HTERT RPE-1 (cell line): ENCODE measurements around the gene STIM2.

Experiments used
- in situ Hi-C: fragments of 300-500 bp; cut with MboI; formaldehyde crosslinking; loops from 4 replicates; pipeline ENCODE4 v1.14.3; 2020; ENCODE audit warnings: low sequenced_read_pairs

Gene STIM2

DNA sequence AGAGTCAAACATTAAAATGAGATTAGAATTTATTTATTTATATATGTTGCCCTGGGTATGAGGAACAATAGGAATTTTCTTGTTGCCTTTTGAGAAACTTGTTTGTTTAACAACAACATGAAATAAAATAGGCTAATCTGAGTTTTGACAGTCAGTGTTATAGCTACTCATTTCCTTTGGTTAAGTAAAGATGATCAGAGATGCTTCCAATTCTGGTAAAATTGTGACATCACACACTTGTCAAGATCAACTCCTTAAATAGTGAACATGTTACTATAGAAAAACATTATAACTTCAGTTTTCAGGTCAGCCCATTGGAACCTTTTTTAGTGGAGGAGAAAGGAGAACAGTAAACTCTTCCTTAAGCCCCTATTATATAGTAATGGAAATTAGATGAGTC, 136.1 kb downstream of the STIM2 start:
- in situ Hi-C loops = no loop called here

DNA sequence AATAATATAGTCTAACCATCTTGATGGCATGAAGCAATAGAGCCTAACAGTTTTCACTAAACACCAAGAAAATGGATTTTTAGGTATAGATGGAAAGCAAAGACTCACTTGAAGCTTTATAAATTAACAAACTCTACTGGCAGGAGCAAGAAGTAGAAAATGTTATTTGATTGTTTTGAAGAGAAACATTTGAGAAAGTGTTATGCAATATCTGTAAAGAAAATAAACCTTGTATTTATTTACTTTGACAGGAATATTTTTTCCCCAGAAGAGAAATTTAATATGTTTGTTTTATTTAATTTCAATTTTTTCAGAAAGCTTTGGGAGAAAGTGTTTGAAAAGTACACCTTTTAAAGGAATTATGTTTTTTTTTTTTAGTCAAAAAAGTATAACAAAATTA, 139.0 kb downstream of the STIM2 start:
- in situ Hi-C loops = no loop called here

DNA sequence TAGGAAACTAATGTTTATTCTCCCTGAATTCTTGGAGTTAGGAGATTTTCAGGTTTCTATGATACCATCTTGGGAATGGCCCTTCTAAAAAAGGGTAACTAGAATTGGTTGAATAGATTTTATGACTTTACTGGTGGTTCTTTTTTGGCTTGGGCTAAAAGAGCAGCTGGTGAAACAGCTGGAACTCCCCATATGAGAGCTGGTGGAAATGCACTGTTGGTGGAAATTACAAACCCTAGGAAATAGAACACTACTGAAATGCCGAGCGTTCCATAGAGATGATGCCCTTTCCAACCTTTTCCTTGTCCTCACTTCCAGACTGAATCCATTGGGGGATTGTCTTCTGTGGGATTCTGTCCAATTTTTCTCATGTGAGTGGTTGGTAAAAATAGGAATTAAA, 139.5 kb downstream of the STIM2 start:
- in situ Hi-C loops = no loop called here

DNA sequence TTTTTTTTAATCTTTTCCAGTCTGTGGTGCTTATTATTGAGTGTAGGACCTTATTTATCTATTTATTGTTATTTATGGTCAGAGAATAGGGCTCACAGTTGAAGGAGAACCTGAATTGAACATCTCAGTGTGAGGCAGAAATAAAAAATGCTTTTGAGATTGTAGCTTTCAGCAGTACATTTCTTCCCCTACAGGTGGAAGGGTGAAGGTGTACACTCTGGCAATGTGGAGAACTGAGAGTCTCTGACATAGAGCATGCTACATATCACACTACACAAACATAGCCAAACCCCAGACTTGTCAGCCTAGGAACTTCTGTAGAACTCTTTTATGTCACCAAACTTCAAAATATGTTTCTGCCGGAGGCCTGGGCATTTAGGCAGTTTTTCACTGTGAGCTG, 140.2 kb downstream of the STIM2 start:
- in situ Hi-C loops = no loop called here

DNA sequence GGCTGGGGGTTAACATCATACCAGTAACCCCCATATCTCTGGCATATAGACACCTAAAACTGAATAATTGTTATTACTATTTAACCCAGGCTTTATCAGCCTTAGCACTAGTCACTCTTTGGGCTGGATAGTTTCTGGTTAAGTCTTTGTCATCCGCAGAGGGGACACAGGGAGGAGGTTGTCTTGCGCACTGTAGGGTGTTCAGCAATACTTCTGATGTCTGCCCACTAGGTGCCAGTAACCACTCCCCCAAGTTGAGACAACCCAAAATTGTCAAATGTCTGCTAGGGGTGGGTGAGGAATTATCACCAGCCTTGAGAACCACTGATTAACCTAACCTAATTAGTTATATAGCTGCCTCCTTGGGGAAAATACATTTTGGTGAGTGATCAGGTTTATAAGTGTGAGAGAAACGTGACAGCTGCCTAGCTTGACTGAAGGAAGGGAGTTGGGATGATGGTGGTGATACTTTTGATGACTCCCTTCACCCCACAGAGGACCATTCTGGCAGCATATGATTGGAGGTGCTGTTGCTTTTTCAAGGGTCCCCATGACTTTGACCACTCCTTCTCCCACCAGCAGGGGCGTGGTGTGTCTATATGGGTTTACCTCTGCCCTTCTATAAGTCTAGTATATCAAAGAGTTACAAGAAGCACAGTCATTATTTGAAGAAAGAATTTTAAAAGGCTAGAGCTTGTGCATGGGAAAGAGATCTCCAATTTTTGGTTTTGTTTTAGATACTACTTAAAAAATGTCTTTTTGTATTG, 140.9 kb downstream of the STIM2 start:
- in situ Hi-C loops = no loop called here

DNA sequence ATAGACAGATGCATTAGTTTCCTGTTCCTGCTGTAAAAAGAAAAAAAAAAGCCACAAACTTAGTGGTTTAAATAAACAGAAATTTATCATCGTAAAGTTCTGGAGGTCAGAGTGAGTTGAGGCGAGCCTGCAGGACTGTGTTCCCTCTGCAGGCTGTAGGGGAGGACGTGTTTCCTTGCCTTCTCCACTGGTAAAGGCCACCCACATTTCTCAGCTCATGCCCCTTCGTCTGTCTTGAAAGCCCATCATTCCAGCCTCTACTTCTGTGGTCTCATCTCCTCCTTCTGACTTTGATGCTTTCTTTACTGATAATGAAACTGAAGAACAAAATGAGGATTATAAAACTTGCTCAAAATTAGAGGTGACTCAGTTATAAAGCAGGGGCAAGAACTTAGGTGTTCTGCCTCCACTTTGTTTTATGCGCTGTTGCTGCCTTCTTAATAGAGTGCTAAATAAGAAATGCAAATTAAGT, 143.0 kb downstream of the STIM2 start:
- in situ Hi-C loops = no loop called here

DNA sequence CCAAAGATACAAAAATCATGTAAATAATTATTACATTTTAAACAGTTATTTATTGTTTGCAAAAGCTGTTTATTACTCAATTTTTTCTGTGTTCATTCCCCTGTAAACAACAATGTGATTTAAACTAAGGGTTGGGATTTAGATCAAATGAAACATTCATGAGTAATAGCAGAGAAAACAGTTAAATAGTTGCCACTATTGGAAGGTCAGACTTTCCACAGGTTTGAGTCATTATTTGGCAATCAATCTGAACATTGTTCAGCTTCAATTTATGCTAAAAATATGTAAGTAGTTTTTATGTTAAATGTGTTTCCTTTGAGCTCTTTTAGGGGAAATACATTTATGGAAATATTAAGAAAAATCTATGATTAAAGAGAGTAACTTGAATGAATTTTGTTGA, 144.9 kb downstream of the STIM2 start:
- in situ Hi-C loops = no loop called here

DNA sequence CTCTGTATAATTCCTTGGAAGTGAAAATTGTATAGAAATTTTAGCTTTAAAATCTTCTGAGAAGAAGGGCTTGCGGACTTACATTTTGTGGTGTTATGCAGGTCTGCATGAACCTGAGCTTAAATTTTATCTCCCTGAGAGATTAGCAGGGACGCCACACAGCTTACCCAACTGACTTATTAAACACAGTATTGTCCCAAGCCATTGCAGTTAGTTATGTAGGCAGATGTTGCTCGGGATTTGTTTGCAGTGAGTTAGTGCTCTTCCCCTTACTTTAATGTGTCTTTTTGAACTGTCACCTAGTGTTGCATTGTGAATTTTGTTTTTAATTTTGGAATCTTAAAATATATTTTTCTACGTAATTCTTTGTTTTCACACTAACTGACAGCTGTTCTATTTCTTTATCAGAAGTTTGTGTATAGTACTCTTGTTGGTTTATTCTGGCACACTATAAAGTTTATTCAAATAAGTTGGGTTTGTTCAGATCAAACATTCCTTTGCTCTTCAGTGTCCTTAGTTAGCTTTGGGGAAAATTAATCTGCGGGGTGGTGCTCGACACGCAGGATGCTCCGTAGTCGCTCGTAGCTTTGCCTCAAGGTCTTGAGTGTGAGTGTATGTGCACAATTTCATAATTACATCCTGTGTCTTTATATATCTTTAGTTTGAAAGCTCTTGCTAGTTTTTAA, 145.4 kb downstream of the STIM2 start:
- in situ Hi-C loops = no loop called here

DNA sequence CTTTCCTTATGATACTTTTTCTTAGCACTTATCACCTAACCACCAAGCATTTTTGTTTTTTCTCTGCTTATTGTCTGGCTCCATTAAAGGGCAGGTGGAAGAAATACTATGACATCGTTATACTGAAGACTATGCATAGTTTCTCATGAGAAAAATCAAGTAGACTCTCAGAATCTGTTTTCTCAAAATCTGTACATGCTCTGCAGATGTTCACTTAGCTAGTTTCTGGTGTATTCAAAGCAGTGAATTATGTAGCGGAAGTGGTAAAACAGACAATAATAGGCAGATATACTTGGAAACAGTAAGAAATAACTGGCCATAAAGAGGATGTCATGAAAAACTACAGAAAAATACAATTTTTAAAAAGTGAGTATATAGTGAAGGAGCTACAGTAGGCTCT, 146.0 kb downstream of the STIM2 start:
- in situ Hi-C loops = no loop called here

DNA sequence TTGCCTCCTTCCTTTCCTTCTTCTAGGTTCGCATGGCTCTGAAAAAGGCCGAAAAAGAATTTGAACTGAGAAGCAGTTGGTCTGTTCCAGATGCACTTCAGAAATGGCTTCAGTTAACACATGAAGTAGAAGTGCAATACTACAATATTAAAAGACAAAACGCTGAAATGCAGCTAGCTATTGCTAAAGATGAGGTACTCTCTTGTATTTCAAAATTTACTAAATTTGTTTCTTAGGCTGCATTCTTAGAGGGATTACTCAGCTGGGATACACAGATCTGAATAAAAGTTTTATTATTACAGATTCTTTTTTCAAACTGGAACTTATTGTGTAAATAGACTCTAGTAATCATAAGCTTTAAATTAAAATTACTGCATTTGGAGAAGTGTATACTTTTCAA, 146.9 kb downstream of the STIM2 start:
- in situ Hi-C loops = no loop called here

DNA sequence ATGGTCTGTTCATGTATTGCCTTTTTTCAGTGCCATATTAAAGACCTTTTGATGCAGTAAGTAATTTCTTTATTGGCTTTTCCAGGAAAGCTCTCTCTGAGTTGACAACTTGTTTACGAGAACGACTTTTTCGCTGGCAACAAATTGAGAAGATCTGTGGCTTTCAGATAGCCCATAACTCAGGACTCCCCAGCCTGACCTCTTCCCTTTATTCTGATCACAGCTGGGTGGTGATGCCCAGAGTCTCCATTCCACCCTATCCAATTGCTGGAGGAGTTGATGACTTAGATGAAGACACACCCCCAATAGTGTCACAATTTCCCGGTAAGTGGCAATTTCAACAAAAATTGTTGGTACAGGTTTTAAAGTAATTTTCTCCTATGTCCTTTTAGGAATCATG, 148.0 kb downstream of the STIM2 start:
- in situ Hi-C loops = no loop called here

DNA sequence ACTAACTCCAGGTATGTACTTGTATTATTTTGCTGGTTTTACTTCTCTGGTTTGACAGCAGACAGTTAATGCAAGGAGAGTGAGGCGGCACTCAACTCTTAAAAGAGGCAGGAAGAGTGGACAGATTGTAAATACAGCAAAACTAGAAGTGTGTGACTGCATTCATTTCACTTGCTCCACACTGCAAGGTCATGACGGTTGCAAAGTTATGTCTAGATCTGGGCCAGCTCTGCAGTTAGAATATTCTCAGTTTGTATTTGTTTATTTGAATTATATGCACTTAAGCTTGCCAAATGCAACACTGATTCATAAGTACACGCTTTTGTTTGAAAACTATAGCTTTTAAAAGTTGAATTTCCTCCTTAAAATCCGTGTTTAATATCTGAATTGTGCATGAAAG, 148.9 kb downstream of the STIM2 start:
- in situ Hi-C loops = no loop called here

DNA sequence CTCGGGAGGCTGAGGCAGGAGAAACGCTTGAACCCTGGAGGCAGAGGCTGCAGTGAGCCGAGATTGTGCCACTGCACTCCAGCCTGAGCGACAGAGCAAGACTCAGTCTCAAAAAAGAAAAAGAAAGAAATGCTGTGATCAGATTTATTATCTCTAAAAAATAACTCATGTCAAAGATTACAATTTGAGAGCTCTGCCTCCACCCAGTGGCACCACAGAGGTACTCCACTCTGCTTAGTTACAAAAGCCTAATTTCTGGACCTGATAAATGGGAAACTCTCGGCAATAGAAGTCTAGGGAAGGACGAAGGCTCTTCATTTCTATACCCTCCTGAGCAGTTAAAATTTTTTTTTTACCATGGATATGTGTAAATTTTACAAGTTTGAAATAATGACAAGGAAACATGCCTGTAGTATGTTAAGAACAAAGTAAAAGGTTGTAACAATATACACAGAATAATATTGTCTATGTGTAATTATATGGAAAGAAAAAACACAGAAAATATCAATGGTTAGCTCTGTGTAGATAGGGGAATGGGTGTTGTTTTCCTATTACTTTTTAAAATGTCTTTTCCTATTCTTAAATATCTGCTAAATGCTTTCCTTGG, 149.8 kb downstream of the STIM2 start:
- in situ Hi-C loops = no loop called here

DNA sequence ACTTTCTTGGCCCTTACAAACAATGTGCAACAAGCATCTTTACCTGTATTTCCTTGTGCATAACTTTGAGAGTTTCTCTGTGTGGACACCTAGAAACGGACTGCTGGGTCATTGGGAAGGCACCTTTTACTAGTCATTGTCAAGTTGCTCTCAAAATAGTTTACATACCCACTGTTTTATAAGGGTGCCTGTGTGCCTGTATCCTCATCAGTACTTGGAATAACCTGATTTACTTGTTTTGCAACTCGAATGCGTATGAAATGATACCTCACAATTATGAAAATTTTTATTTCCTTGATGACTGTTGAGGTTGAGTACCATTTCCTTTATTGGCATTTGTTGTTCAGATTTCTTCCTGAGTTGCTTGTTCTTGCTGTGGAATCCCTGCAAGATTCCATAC, 150.8 kb downstream of the STIM2 start:
- in situ Hi-C loops = no loop called here

DNA sequence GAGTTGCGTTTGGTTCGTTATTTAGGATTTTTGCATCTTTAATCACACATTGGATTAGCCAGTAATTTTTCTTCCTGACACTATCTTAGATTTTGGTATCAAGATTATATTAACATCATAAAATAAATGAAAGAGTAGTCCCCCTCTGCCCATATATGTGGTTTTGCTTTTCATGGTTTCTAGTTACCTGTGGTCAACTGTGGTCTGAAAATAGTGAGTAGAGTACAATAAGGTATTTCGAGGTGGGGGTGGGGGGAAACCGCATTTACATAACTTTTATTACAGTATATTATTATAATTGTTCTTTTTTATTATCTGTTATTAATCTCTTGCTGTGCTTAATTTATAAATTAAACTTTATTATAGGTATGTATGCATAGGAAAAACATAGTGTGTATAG, 152.4 kb downstream of the STIM2 start:
- in situ Hi-C loops = no loop called here

DNA sequence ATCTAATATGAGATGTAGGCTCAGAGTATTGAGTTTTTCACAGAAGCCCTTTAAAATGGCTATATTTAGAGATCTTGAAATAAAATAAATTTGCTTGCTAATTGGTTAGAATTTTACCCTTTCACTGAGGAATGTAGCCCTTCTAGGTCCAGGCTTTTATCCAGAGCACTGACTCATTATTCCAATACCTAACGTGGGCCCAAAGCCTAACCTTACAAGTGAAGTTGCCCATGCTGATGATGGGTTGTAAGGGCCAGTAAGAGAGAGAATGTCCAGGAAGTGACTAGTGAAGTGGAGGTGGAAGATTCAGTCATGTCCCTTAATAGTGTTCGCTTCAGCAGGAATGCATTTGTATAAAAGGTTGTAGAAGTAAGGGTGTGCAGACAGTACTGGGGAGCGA, 155.9 kb downstream of the STIM2 start:
- in situ Hi-C loops = no loop called here

DNA sequence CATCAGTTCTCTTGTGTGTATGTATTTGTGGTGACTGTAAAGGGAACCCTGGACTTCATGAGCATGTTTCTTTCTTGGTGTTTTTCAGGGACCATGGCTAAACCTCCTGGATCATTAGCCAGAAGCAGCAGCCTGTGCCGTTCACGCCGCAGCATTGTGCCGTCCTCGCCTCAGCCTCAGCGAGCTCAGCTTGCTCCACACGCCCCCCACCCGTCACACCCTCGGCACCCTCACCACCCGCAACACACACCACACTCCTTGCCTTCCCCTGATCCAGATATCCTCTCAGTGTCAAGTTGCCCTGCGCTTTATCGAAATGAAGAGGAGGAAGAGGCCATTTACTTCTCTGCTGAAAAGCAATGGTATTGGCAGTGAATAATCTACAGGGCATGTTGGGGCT, 157.0 kb downstream of the STIM2 start:
- in situ Hi-C loops = no loop called here

DNA sequence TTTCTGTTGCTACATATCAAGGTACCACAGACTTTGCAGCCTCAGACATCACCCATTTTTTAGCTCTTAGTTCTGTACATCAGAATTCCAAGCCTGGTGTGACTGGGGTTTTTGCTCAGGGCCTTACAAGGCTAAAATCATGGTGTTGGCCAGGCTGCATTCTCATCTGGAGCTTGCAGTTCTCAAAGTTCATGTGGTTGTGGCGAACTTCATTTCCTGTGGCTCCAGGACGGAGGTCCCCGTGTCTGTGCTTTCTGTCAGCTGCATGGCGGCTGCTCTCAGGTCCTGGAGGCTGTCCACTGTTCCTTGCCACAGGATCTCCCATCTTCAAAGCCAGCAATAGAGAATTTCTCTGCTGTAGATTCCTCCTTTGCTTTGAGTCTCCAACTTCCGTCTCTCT, 157.4 kb downstream of the STIM2 start:
- in situ Hi-C loops = no loop called here

DNA sequence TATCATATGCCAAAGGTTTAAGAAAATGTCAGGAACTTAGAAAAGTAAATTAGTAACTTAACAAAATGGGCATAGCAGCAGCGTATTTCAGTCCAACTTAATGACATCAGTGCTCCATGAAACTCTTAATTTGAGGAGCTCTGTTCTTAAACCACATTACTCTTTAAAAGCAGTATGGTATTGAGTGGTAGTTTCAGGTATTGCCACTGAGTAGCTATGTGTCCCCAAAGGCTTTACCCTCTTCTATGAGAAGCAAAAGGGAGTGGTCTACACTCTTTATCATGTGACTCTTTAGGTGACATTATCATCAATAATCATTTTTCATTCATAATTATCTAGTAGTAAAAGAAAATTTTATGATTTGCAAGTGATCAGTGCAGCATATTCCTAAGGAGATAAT, 158.3 kb downstream of the STIM2 start:
- in situ Hi-C loops = no loop called here

DNA sequence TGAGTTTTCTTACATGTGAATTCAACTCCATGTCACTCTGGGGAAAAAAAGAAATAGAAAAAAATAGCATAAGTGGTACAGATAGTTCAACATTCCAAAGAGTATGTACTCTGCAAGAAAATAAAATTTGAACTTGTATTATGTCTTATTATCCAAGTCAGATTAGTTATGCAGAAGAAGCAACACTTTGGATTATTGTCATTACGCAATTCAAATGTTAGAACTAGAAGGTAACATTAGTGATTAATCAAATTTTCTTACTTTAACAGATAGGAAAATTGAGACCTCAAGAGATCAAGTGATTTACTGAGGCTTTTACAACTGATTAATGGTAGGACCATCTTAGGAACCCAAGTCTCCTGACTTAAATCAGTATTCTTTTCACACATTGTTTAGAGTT, 159.1 kb downstream of the STIM2 start:
- in situ Hi-C loops = no loop called here

DNA sequence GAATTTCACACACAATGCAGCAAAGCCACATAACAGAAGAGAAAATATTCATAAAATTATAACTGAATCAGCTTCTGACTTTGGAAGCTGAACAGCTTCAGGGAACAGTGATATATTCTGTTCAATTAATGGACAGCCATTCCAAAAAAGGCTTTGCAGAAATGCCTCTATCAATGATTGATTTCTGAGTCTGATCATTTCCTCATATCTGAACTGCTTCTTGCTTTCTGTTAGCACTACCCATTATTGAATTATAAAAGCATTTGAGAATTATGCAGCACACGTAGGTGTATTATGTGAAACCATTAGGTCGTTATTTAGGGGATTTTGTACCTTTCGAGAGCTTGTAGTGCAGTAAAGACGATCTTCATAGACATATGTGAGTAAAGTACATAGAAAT, 159.6 kb downstream of the STIM2 start:
- in situ Hi-C loops = no loop called here

DNA sequence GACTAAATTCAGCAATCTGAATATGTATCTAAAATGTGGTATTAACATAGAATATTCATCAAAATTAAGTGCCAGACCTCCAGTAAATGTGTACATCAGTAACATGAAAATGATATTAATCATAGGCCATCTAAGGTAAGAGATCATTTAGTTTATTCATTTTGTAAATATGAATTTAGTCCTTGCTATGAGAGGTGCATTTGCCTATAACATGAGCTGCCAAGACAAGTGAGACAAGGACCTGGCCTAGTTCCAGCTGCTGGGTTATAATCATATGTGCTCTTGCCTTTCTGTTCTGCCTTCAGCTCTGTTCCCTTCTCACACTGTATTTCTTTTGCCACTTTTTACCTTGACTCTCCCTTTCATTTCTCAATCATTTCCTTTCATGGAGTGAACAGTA, 160.0 kb downstream of the STIM2 start:
- in situ Hi-C loops = no loop called here
